Measurements from ENCODE around the gene RAB3B. TPM values are rescaled to one million over a fixed set of nuclear protein-coding genes. Genes with fewer than 3 reads are reported as not detected.

The RAB3B gene
- total RNA-seq, 1 donor from 2014 or later = 12.9 TPM

DNA sequence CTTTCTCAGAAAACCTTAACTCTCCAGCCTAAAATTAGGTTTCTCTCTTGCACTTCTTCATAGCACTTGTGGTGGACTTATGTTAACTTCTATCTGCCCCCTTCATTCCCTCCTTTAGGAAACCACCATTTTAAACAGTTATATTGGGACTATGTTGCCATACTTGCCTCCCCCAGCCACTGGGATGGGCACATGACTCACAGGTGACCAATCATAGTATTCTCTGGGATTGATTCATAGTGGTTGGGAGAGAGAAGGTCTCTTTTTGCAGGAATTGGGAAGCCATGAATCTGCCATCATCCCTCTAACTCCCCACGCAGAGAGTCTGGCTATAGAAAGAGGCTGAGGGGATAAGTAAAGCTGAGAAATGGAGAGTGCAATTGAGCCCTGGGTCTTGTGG lies 61.6 kb downstream of the RAB3B start:
- Mint-ChIP-seq H3K36me3 (ENCODE audit: unreplicated experiment) (no peaks in the 10 kb centered on the region), H3K4me1 (ENCODE audit: low read depth, unreplicated experiment) (no peaks in the 10 kb centered on the region), H3K27ac (ENCODE audit: unreplicated experiment) (no peak overlapping the region), H3K27me3 (ENCODE audit: unreplicated experiment) (peaks cover 2% of the 10 kb centered on the region), H3K4me3 (ENCODE audit: unreplicated experiment) (no peak overlapping the region), H3K9me3 (ENCODE audit: unreplicated experiment) (no peaks in the 10 kb centered on the region)
- DNase-seq = no peak
- TF ChIP-seq, protein P1, sequence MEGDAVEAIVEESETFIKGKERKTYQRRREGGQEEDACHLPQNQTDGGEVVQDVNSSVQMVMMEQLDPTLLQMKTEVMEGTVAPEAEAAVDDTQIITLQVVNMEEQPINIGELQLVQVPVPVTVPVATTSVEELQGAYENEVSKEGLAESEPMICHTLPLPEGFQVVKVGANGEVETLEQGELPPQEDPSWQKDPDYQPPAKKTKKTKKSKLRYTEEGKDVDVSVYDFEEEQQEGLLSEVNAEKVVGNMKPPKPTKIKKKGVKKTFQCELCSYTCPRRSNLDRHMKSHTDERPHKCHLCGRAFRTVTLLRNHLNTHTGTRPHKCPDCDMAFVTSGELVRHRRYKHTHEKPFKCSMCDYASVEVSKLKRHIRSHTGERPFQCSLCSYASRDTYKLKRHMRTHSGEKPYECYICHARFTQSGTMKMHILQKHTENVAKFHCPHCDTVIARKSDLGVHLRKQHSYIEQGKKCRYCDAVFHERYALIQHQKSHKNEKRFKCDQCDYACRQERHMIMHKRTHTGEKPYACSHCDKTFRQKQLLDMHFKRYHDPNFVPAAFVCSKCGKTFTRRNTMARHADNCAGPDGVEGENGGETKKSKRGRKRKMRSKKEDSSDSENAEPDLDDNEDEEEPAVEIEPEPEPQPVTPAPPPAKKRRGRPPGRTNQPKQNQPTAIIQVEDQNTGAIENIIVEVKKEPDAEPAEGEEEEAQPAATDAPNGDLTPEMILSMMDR (IDR thresholded peaks at IDR 0.05; ENCODE audit: partially characterized antibody, unreplicated experiment) = no peak

DNA sequence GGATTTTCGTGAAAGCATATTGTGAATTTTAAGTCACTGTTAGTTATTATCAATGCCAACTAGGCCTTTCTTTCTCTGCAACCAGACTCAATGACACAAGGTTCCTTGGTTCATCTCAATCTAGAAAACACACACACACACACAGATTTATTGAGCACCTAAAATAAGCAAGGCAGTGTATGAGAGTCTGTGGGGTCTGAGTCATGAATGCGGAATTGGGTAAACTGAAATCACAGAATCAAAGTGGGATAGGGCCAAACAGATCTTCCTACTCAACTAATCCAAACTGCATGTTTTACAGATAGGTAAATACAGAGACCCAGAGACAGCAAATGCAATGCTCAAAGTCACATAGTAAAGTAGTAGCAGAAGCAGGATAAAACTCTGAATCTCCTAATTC lies 63.5 kb downstream of the RAB3B start:
- Mint-ChIP-seq H3K4me1 (ENCODE audit: low read depth, unreplicated experiment) (peaks cover 1% of the 10 kb centered on the region), H3K27me3 (ENCODE audit: unreplicated experiment) (no peaks in the 10 kb centered on the region), H3K36me3 (ENCODE audit: unreplicated experiment) (no peaks in the 10 kb centered on the region), H3K27ac (ENCODE audit: unreplicated experiment) (no peak overlapping the region), H3K9me3 (ENCODE audit: unreplicated experiment) (no peaks in the 10 kb centered on the region), H3K4me3 (ENCODE audit: unreplicated experiment) (no peak overlapping the region)
- TF ChIP-seq, protein P1 (IDR thresholded peaks at IDR 0.05; ENCODE audit: partially characterized antibody, unreplicated experiment) = no peak
- no peak for DNase-seq

DNA sequence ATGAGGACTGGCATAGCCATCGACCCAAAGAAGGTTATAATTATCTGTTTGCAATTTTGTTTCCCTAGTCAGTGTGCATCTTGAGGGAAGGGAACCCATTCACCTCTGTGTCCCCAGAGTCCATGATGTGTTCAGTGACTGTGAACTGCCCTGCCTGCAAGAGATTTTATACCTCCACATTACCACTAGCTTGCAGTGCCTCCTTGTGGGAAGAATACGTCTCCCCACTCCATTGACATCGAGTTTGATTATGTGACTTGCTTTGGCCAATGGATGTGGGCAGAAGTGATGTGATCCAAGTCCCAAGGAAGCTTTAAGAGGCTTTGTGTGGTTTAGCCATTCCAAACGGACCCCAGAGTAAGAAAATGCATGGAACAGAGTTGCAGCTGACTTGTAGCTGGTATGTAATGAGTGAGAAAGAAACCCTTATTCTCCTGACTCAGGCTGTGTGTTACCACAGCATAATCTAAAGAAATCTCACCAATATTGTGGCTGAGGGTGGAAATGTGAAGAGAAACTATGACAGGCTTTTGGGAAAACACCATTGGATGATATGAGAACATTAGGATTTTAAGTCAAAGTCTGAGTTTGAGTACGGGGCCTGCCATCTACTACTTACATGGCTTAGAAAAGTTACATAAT lies 64.2 kb downstream of the RAB3B start:
- no peaks in the 10 kb centered on the region for H3K27me3 Mint-ChIP-seq (ENCODE audit: unreplicated experiment)
- H3K9me3 Mint-ChIP-seq (ENCODE audit: unreplicated experiment) = no peaks in the 10 kb centered on the region
- H3K4me1 Mint-ChIP-seq (ENCODE audit: low read depth, unreplicated experiment) = peaks cover 5% of the 10 kb centered on the region
- H3K27ac Mint-ChIP-seq (ENCODE audit: unreplicated experiment) = no peak overlapping the region
- no peaks in the 10 kb centered on the region for H3K36me3 Mint-ChIP-seq (ENCODE audit: unreplicated experiment)
- DNase-seq = no peak
- H3K4me3 Mint-ChIP-seq (ENCODE audit: unreplicated experiment) = no peak overlapping the region
- TF ChIP-seq, protein P1 (IDR thresholded peaks at IDR 0.05; ENCODE audit: partially characterized antibody, unreplicated experiment) = no peak

DNA sequence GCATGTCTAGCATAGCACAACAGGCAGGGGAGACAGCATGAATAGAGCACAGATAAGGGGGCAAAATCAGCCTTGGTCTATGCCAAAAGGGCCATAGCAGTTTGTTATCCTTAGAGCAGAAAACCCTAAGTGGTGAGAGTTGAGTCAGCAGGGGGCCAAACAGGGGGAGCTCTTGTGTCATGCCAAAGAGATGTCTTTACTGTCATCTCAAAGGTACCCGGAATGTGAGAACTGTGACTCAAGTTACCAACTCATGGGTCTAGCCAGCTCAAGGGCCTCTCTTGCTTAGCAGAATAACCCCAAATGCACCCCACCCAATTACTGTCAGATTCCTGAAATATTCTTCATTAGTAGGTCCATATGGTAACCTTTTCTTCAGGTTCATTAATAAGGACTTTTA lies 66.0 kb downstream of the RAB3B start:
- Mint-ChIP-seq H3K4me3 (ENCODE audit: unreplicated experiment) (no peak overlapping the region), H3K36me3 (ENCODE audit: unreplicated experiment) (no peaks in the 10 kb centered on the region), H3K27ac (ENCODE audit: unreplicated experiment) (no peak overlapping the region), H3K4me1 (ENCODE audit: low read depth, unreplicated experiment) (peaks cover 10% of the 10 kb centered on the region), H3K9me3 (ENCODE audit: unreplicated experiment) (no peaks in the 10 kb centered on the region), H3K27me3 (ENCODE audit: unreplicated experiment) (no peaks in the 10 kb centered on the region)
- TF ChIP-seq, protein P1 (IDR thresholded peaks at IDR 0.05; ENCODE audit: partially characterized antibody, unreplicated experiment) = no peak
- no peak for DNase-seq

DNA sequence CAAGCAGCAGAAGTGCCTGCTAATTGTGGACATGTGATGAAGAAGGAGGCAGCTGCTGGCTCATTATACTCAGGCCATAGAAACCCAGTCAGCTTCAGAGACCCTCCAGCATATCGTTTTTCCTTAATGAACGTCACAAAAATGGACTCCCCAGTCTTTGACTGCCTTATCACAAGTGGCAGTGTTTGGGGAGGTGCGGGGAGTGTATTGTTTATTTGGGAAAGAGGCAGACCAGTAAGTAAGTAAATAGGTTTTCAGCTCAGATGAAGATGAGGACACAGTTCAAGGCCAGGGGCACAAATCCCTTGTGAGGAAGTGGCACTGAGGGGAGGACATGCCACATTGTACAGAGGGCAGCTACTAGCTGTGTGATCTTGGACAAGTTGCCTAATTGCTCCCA lies 68.5 kb downstream of the RAB3B start:
- no peak overlapping the region for H3K4me3 Mint-ChIP-seq (ENCODE audit: unreplicated experiment)
- no peak for DNase-seq
- no peaks in the 10 kb centered on the region for H3K9me3 Mint-ChIP-seq (ENCODE audit: unreplicated experiment)
- no peaks in the 10 kb centered on the region for H3K36me3 Mint-ChIP-seq (ENCODE audit: unreplicated experiment)
- H3K27ac Mint-ChIP-seq (ENCODE audit: unreplicated experiment) = no peak overlapping the region
- peaks cover 11% of the 10 kb centered on the region for H3K4me1 Mint-ChIP-seq (ENCODE audit: low read depth, unreplicated experiment)
- H3K27me3 Mint-ChIP-seq (ENCODE audit: unreplicated experiment) = no peaks in the 10 kb centered on the region
- TF ChIP-seq, protein P1 (IDR thresholded peaks at IDR 0.05; ENCODE audit: partially characterized antibody, unreplicated experiment) = no peak

All from glutamatergic neuron (in vitro differentiated cells).